GM20000 (cell line): ENCODE results near the gene PAX2.

ENCODE experiments used
- DNase-seq: peaks from one replicate; pipeline ENCODE4 v3.0.0; 2012; ENCODE audit warnings: low spot score
- CTCF ChIP-seq: IDR thresholded peaks from 2 replicates; pipeline ENCODE4 v1.5.1; 2012; ENCODE audit warnings: mild to moderate bottlenecking, control low read depth; ENCODE audit errors: extremely low read depth, missing control alignments

Gene PAX2

GRCh38 chr10:100872034-100872791, 126.8 kb downstream of the PAX2 start:
- peak; percentile 45 for TF ChIP-seq CTCF
- peak; percentile 81 for DNase-seq

GRCh38 chr10:100873146-100873826, 127.9 kb downstream of the PAX2 start:
- no peak for DNase-seq
- no peak for TF ChIP-seq CTCF

- TF ChIP-seq CTCF = no peak
- DNase-seq = no peak
Measured at GRCh38 chr10:100873827-100874326, 128.5 kb downstream of the PAX2 start.

GRCh38 chr10:100874702-100875483, 129.5 kb downstream of the PAX2 start:
- no peak for TF ChIP-seq CTCF
- DNase-seq = no peak

- no peak for TF ChIP-seq CTCF
- no peak for DNase-seq
Measured at GRCh38 chr10:100875484-100876166, 130.2 kb downstream of the PAX2 start.

- no peak for TF ChIP-seq CTCF
- DNase-seq = no peak
Measured at GRCh38 chr10:100876585-100877460, 131.4 kb downstream of the PAX2 start.
